ENCODE measurements around the gene MLLT6. TPM values are rescaled to one million over a fixed set of nuclear protein-coding genes. Genes with fewer than 3 reads are reported as not detected.

The MLLT6 gene
- total RNA-seq, 6 experiments from 2014 or later: 26.5 to 31.5 (median 30.2) TPM

GRCh38 chr17:38740044-38740443, 35.0 kb downstream of the MLLT6 start:
- no peak overlapping the region for H3K27ac Mint-ChIP-seq
- H3K4me3 Mint-ChIP-seq: no peak overlapping the region
- peaks cover 41% of the 10 kb centered on the region for H3K4me1 Mint-ChIP-seq (ENCODE audit: low read depth)
- peaks cover 11% of the 10 kb centered on the region for H3K36me3 Mint-ChIP-seq (ENCODE audit: low read depth)
- H3K27me3 Mint-ChIP-seq (ENCODE audit: insufficient read depth): peaks cover 6% of the 10 kb centered on the region
- no peaks in the 10 kb centered on the region for H3K9me3 Mint-ChIP-seq
- no peak for DNase-seq
- TF ChIP-seq CTCF (IDR thresholded peaks at IDR 0.05): no peak

GRCh38 chr17:38740806-38741205, 35.7 kb downstream of the MLLT6 start:
- H3K4me1 Mint-ChIP-seq (ENCODE audit: low read depth): peaks cover 46% of the 10 kb centered on the region
- H3K9me3 Mint-ChIP-seq: no peaks in the 10 kb centered on the region
- peaks cover 11% of the 10 kb centered on the region for H3K36me3 Mint-ChIP-seq (ENCODE audit: low read depth)
- peak overlapping the region; percentile 94; the same call in 1 of the 2 replicates for H3K27ac Mint-ChIP-seq
- no peak overlapping the region for H3K4me3 Mint-ChIP-seq
- H3K27me3 Mint-ChIP-seq (ENCODE audit: insufficient read depth): peaks cover 4% of the 10 kb centered on the region
- no peak for TF ChIP-seq CTCF (IDR thresholded peaks at IDR 0.05)
- no peak for DNase-seq

- TF ChIP-seq CTCF (IDR thresholded peaks at IDR 0.05): no peak
- no peak for DNase-seq
- Mint-ChIP-seq H3K27ac (peak overlapping the region; percentile 94), H3K9me3 (no peaks in the 10 kb centered on the region), H3K27me3 (ENCODE audit: insufficient read depth) (peaks cover 2% of the 10 kb centered on the region), H3K4me3 (no peak overlapping the region), H3K36me3 (ENCODE audit: low read depth) (peaks cover 11% of the 10 kb centered on the region), H3K4me1 (ENCODE audit: low read depth) (peaks cover 53% of the 10 kb centered on the region)
Measured at GRCh38 chr17:38741461-38741860, 36.4 kb downstream of the MLLT6 start.

GRCh38 chr17:38741921-38742410, 36.9 kb downstream of the MLLT6 start:
- Mint-ChIP-seq H3K27me3 (ENCODE audit: insufficient read depth) (peaks cover 2% of the 10 kb centered on the region), H3K4me3 (no peak overlapping the region), H3K36me3 (ENCODE audit: low read depth) (peaks cover 11% of the 10 kb centered on the region), H3K27ac (peak overlapping the region; percentile 94), H3K9me3 (no peaks in the 10 kb centered on the region), H3K4me1 (ENCODE audit: low read depth) (peaks cover 57% of the 10 kb centered on the region)
- DNase-seq: no peak
- no peak for TF ChIP-seq CTCF (IDR thresholded peaks at IDR 0.05)

- Mint-ChIP-seq H3K36me3 (ENCODE audit: low read depth) (peaks cover 11% of the 10 kb centered on the region), H3K4me1 (ENCODE audit: low read depth) (peaks cover 57% of the 10 kb centered on the region), H3K4me3 (no peak overlapping the region; the same call in 1 of the 2 replicates), H3K9me3 (no peaks in the 10 kb centered on the region), H3K27me3 (ENCODE audit: insufficient read depth) (peaks cover 2% of the 10 kb centered on the region), H3K27ac (peak overlapping the region; percentile 94)
- no peak for TF ChIP-seq CTCF (IDR thresholded peaks at IDR 0.05)
- DNase-seq: peak; percentile 88
Measured at GRCh38 chr17:38742411-38743308, 37.6 kb downstream of the MLLT6 start.

Data from HFFc6 (cell line).